Neural progenitor cell (in vitro differentiated cells): ENCODE results near the gene KCTD18. TPM values are rescaled to one million over a fixed set of nuclear protein-coding genes. Genes with fewer than 3 reads are reported as not detected.

Experiments
- DNase-seq: peaks from one replicate; pipeline ENCODE4 v3.0.0-alpha.2; 2016; ENCODE audit warnings: low spot score
- H2AFZ ChIP-seq: fragments of 200-600 bp; sonication (generic); replicated peaks from 2 replicates; pipeline ENCODE4 v1.6.1; 2016; ENCODE audit warnings: antibody characterized with exemption
- H3F3A ChIP-seq: fragments of 200-600 bp; sonication (generic); 2 replicates; pipeline ENCODE4 v1.6.1; 2016; ENCODE audit warnings: antibody characterized with exemption, low read depth
- H3K27ac ChIP-seq: fragments of 200-600 bp; sonication (generic); 2 replicates; pipeline ENCODE4 v1.5.1; 2016; ENCODE audit warnings: mild to moderate bottlenecking
- H3K27me3 ChIP-seq: fragments of 200-600 bp; sonication (generic); 2 replicates; pipeline ENCODE4 v1.6.1; 2016; ENCODE audit warnings: mild to moderate bottlenecking, moderate library complexity
- H3K36me3 ChIP-seq: fragments of 200-600 bp; sonication (generic); 2 replicates; pipeline ENCODE4 v1.5.1; 2016
- H3K4me1 ChIP-seq: fragments of 200-600 bp; sonication (generic); 2 replicates; pipeline ENCODE4 v1.6.1; 2016; ENCODE audit warnings: mixed run types
- H3K4me2 ChIP-seq: fragments of 200-600 bp; sonication (generic); 2 replicates; pipeline ENCODE4 v1.6.1; 2016
- H3K4me3 ChIP-seq: fragments of 200-600 bp; sonication (generic); 2 replicates; pipeline ENCODE4 v1.5.1; 2016
- H3K79me2 ChIP-seq: fragments of 200-600 bp; sonication (generic); 2 replicates; pipeline ENCODE4 v1.6.1; 2016; ENCODE audit warnings: low read depth
- H3K9ac ChIP-seq: fragments of 200-600 bp; sonication (generic); 2 replicates; pipeline ENCODE4 v1.6.1; 2016
- H3K9me3 ChIP-seq: fragments of 200-600 bp; sonication (generic); 2 replicates; pipeline ENCODE4 v1.5.1; 2016; ENCODE audit warnings: low read depth
- H4K20me1 ChIP-seq: fragments of 200-600 bp; sonication (generic); 2 replicates; pipeline ENCODE4 v1.6.1; 2016; ENCODE audit warnings: low read depth
- H3K27ac Mint-ChIP-seq: 3 replicates; pipeline ENCODE4 v1.8.0; 2021; ENCODE audit warnings: mixed read lengths
- H3K27me3 Mint-ChIP-seq: 2 replicates; pipeline ENCODE4 v1.8.0; 2022; ENCODE audit warnings: low read depth, mild to moderate bottlenecking, inconsistent platforms, moderate library complexity, mixed read lengths; ENCODE audit not compliant: insufficient read depth
- H3K36me3 Mint-ChIP-seq: 3 replicates; pipeline ENCODE4 v1.8.0; 2021; ENCODE audit warnings: mixed read lengths
- H3K4me1 Mint-ChIP-seq: 3 replicates; pipeline ENCODE4 v1.8.0; 2021; ENCODE audit warnings: mixed read lengths
- H3K4me3 Mint-ChIP-seq: 3 replicates; pipeline ENCODE4 v1.8.0; 2021; ENCODE audit warnings: mild to moderate bottlenecking, moderate library complexity, mixed read lengths
- H3K9me3 Mint-ChIP-seq: 3 replicates; pipeline ENCODE4 v1.8.0; 2020; ENCODE audit warnings: mixed read lengths
- EZH2 ChIP-seq: fragments of 200-600 bp; sonication (generic); IDR thresholded peaks from 2 replicates; pipeline ENCODE4 v1.6.1; 2017; ENCODE audit warnings: antibody characterized with exemption, mild to moderate bottlenecking, moderate library complexity
- EZH2phosphoT487 ChIP-seq: fragments of 200-600 bp; sonication (generic); IDR thresholded peaks from 2 replicates; pipeline ENCODE4 v1.6.1; 2017; ENCODE audit warnings: antibody characterized with exemption
- total RNA-seq: library from RNA; depleted of rRNA; stranded (reverse); fragments of >200 nt; gene quantifications from 2 replicates; pipeline ENCODE4 v1.2.3, GENCODE V29; 2015; ENCODE audit warnings: low replicate concordance
- TF ChIP-seq, protein P1 (sequence below): fragments of 200-600 bp; sonication (generic); IDR thresholded peaks from 2 replicates; pipeline ENCODE4 v1.5.1; 2017; ENCODE audit warnings: antibody characterized with exemption, mild to moderate bottlenecking

The KCTD18 gene
- total RNA-seq, 1 donor from 2014 or later: 15.0 TPM

DNA sequence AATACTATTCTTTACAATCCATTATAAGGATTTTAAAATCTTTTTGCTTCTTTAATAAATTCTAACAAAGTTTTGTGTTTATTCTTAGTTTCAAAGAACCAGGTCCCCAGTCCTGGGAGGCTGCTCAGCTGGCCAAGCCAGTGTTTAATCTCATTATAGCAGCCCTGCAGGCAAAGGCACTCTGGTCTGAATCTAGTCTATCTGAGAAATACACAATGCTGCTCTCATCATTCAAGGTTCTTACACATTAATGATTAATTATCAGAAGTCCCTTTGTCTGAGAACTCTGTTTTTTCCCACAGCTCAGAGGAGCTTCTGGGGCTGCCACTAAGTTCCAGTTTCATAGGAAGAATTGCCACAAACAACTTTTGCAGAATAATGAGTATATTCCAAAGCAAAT lies 27.7 kb downstream of the KCTD18 start:
- H2AFZ ChIP-seq: no peak overlapping the region

DNA sequence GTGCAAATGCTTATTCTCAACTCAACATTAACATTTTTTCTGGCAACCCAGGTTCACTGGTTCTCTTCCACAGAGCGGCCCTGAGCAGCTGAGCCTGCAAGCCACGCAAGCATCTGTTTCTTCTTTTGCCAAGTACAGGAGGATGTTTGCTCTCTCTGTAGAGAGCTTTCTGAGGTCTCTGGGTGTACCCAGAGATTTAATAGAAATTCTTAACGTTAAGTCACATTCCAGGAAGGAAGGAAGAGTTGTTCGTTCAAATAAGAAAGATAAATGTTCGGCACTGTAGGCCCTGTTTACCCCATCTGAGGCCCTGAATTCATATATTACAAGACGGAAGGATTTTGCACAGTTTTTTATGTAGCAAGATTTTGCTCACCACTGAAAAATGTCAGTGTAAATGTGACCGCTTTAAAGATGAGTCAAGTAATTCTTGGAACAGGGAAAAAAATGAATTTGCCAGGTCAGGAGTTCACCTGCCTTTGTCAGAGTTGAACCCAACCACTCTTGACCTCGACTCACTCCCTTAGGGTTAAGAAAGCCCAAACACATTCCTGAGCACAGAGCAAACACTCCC lies 30.1 kb downstream of the KCTD18 start:
- Histone ChIP-seq H3K4me2 (no peak overlapping the region), H3F3A (no peaks in the 10 kb centered on the region), H3K9ac (no peak overlapping the region), H3K4me3 (no peak overlapping the region), H3K79me2 (no peaks in the 10 kb centered on the region), H3K4me1 (peaks cover 13% of the 10 kb centered on the region), H2AFZ (no peak overlapping the region), H3K36me3 (no peaks in the 10 kb centered on the region), H3K27ac (no peak overlapping the region), H3K27me3 (no peaks in the 10 kb centered on the region), H4K20me1 (no peaks in the 10 kb centered on the region), H3K9me3 (no peaks in the 10 kb centered on the region)
- peaks cover 4% of the 10 kb centered on the region for H3K27me3 Mint-ChIP-seq
- TF ChIP-seq EZH2phosphoT487 (no peak), EZH2 (no peak)
- TF ChIP-seq, protein P1, sequence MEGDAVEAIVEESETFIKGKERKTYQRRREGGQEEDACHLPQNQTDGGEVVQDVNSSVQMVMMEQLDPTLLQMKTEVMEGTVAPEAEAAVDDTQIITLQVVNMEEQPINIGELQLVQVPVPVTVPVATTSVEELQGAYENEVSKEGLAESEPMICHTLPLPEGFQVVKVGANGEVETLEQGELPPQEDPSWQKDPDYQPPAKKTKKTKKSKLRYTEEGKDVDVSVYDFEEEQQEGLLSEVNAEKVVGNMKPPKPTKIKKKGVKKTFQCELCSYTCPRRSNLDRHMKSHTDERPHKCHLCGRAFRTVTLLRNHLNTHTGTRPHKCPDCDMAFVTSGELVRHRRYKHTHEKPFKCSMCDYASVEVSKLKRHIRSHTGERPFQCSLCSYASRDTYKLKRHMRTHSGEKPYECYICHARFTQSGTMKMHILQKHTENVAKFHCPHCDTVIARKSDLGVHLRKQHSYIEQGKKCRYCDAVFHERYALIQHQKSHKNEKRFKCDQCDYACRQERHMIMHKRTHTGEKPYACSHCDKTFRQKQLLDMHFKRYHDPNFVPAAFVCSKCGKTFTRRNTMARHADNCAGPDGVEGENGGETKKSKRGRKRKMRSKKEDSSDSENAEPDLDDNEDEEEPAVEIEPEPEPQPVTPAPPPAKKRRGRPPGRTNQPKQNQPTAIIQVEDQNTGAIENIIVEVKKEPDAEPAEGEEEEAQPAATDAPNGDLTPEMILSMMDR: no peak
- DNase-seq: no peak
- H3K36me3 Mint-ChIP-seq: peaks cover 15% of the 10 kb centered on the region
- no peak overlapping the region for H3K27ac Mint-ChIP-seq
- H3K4me3 Mint-ChIP-seq: no peak overlapping the region
- H3K4me1 Mint-ChIP-seq: peaks cover 29% of the 10 kb centered on the region
- no peaks in the 10 kb centered on the region for H3K9me3 Mint-ChIP-seq

More for the DNA sequence above, 27.7 kb downstream of the KCTD18 start:
- H3K4me1 ChIP-seq: peaks cover 6% of the 10 kb centered on the region
- no peak overlapping the region for H3K4me3 ChIP-seq
- no peaks in the 10 kb centered on the region for H3K36me3 ChIP-seq
- no peak overlapping the region for H3K4me2 ChIP-seq
- Mint-ChIP-seq H3K4me3 (no peak overlapping the region), H3K36me3 (peaks cover 10% of the 10 kb centered on the region), H3K9me3 (no peaks in the 10 kb centered on the region), H3K4me1 (peaks cover 28% of the 10 kb centered on the region), H3K27me3 (peaks cover 6% of the 10 kb centered on the region), H3K27ac (no peak overlapping the region)
- no peaks in the 10 kb centered on the region for H3K9me3 ChIP-seq
- H3F3A ChIP-seq: no peaks in the 10 kb centered on the region
- no peaks in the 10 kb centered on the region for H4K20me1 ChIP-seq
- H3K9ac ChIP-seq: no peak overlapping the region
- no peak for DNase-seq
- H3K27ac ChIP-seq: no peak overlapping the region
- TF ChIP-seq EZH2 (no peak), EZH2phosphoT487 (no peak)
- TF ChIP-seq, protein P1: no peak
- no peaks in the 10 kb centered on the region for H3K27me3 ChIP-seq
- H3K79me2 ChIP-seq: no peaks in the 10 kb centered on the region

DNA sequence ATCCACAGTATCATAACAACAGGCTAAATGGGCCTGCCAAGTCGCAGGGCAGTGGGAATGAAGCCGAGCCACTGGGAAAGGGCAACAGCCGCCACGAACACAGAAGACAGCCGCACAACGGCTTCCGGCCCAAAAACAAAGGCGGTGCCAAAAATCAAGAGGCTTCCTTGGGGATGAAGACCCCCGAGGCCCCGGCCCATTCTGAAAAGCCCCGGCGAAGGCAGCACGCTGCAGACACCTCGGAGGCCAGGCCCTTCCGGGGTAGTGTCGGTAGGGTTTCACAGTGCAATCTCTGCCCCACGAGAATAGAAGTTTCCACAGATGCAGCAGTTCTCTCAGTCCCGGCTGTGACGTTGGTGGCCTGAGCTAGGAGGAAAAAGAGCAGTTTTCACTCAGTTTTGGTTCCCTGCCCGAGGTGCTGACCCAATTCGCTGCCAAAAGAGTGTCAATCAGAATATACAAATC lies 32.2 kb downstream of the KCTD18 start:
- TF ChIP-seq EZH2 (no peak), EZH2phosphoT487 (no peak)
- TF ChIP-seq, protein P1: no peak
- Histone ChIP-seq H3K79me2 (no peaks in the 10 kb centered on the region), H3K4me2 (no peak overlapping the region), H3K9ac (no peak overlapping the region), H3K36me3 (no peaks in the 10 kb centered on the region), H3K4me3 (no peak overlapping the region), H2AFZ (no peak overlapping the region), H3K27me3 (no peaks in the 10 kb centered on the region), H3K27ac (no peak overlapping the region), H4K20me1 (no peaks in the 10 kb centered on the region), H3K4me1 (peaks cover 13% of the 10 kb centered on the region), H3K9me3 (no peaks in the 10 kb centered on the region), H3F3A (no peaks in the 10 kb centered on the region)
- H3K9me3 Mint-ChIP-seq: no peaks in the 10 kb centered on the region
- H3K4me3 Mint-ChIP-seq: no peak overlapping the region
- H3K4me1 Mint-ChIP-seq: peaks cover 24% of the 10 kb centered on the region
- DNase-seq: no peak
- H3K36me3 Mint-ChIP-seq: peaks cover 22% of the 10 kb centered on the region
- peaks cover 2% of the 10 kb centered on the region for H3K27me3 Mint-ChIP-seq
- H3K27ac Mint-ChIP-seq: no peak overlapping the region
